H1 (cell line): ENCODE data around the gene MYRIP. TPM values are rescaled to one million over a fixed set of nuclear protein-coding genes. Genes with fewer than 3 reads are reported as not detected.

Experiments used
- CTCF ChIA-PET: fragments of 300-600 bp; sonication (Branson Sonifier 250); formaldehyde crosslinking; loops from one replicate; lab custom pipeline; 2021; ENCODE audit not compliant: partially characterized antibody; lab: Charles Lee
- POLR2A ChIA-PET: fragments of 300-600 bp; sonication (Branson Sonifier 250); formaldehyde crosslinking; loops from one replicate; lab custom pipeline; 2021; ENCODE audit warnings: inconsistent platforms; ENCODE audit not compliant: partially characterized antibody; lab: Charles Lee
- DNase-seq, 2 experiments: peaks; one replicate each; pipeline versions ENCODE4 v3.0.0 to v3.0.0-alpha.2; 2010 to 2022; ENCODE audit warnings: low spot score in 2 of 2, low read depth in 1 of 2, mixed read lengths in 1 of 2
- FAIRE-seq: peaks from 2 replicates; lab custom pipeline; 2011; peaks lifted over from hg19 to GRCh38; lab: Jason Lieb, UNC
- H2AFZ ChIP-seq: 2 replicates; pipeline ENCODE4 v1.8.1; 2012; ENCODE audit warnings: low read length, inconsistent platforms
- H2AK5ac ChIP-seq: 2 replicates; pipeline ENCODE4 v1.6.1; 2013; ENCODE audit warnings: low read depth, low read length
- H2BK120ac ChIP-seq: replicated peaks from 2 replicates; pipeline ENCODE3; 2013; ENCODE audit warnings: low read depth, low read length, inconsistent platforms
- H2BK12ac ChIP-seq: 2 replicates; pipeline ENCODE4 v1.6.1; 2013; ENCODE audit warnings: low read depth, low read length
- H2BK15ac ChIP-seq: 2 replicates; pipeline ENCODE4 v1.6.1; 2013; ENCODE audit warnings: low read length
- H2BK20ac ChIP-seq: 2 replicates; pipeline ENCODE4 v1.6.1; 2013; ENCODE audit warnings: low read length
- H2BK5ac ChIP-seq: 2 replicates; pipeline ENCODE4 v1.6.1; 2013; ENCODE audit warnings: low read depth, low read length
- H3K14ac ChIP-seq: 2 replicates; pipeline ENCODE4 v1.6.1; 2013; ENCODE audit warnings: inconsistent platforms; ENCODE audit not compliant: insufficient read length
- H3K18ac ChIP-seq: 2 replicates; pipeline ENCODE4 v1.6.1; 2013; ENCODE audit warnings: low read length; ENCODE audit errors: extremely low read depth
- H3K23ac ChIP-seq: 2 replicates; pipeline ENCODE4 v1.6.1; 2013; ENCODE audit warnings: inconsistent platforms; ENCODE audit not compliant: insufficient read length
- H3K23me2 ChIP-seq: 2 replicates; pipeline ENCODE4 v1.6.1; 2013; ENCODE audit warnings: low read depth, low read length
- H3K27ac ChIP-seq: 2 replicates; pipeline ENCODE4 v1.6.1; 2011; ENCODE audit warnings: low read depth, low read length, inconsistent platforms
- H3K27me3 ChIP-seq, 4 experiments: replicated peaks in 1 of 4; 1 replicate in 1 of 4; 2 replicates in 3 of 4; pipeline versions ENCODE4 v1.6.1 to v1.8.1; 2011 to 2013; ENCODE audit warnings: low read length in 3 of 4, mild to moderate bottlenecking in 3 of 4, inconsistent platforms in 2 of 4, mixed read lengths in 2 of 4, moderate library complexity in 1 of 4; ENCODE audit not compliant: control insufficient read depth in 3 of 4, insufficient read depth in 3 of 4; ENCODE audit errors: extremely low read depth in 1 of 4
- H3K36me3 ChIP-seq, 4 experiments: 2 replicates each; pipeline versions ENCODE4 v1.6.1 to v1.8.1; 2011 to 2013; ENCODE audit warnings: mild to moderate bottlenecking in 4 of 4, low read length in 3 of 4, moderate library complexity in 2 of 4, control low read depth in 1 of 4, inconsistent platforms in 1 of 4; ENCODE audit not compliant: insufficient read depth in 4 of 4, control insufficient read depth in 2 of 4
- H3K4ac ChIP-seq: replicated peaks from 2 replicates; pipeline ENCODE3; 2013; ENCODE audit warnings: low read length, low read depth, mixed read lengths, inconsistent platforms; ENCODE audit not compliant: insufficient read length
- H3K4me1 ChIP-seq, 4 experiments: replicated peaks in 1 of 4; 1 replicate in 1 of 4; 2 replicates in 3 of 4; pipeline versions ENCODE4 v1.6.1 to v1.8.1; 2011 to 2013; ENCODE audit warnings: low read length in 3 of 4, inconsistent platforms in 2 of 4, mixed read lengths in 1 of 4; ENCODE audit not compliant: insufficient read depth in 4 of 4, control insufficient read depth in 3 of 4
- H3K4me2 ChIP-seq, 2 experiments: 2 replicates each; pipeline versions ENCODE4 v1.6.1 to v1.8.1; 2011 to 2013; ENCODE audit warnings: low read depth in 2 of 2, low read length in 2 of 2, control low read depth in 1 of 2, inconsistent platforms in 1 of 2, mild to moderate bottlenecking in 1 of 2; ENCODE audit not compliant: insufficient read depth in 1 of 2
- H3K4me3 ChIP-seq, 4 experiments: fragments of 200-600, 300-600 bp in 1 of 4; sonication (generic), shearing (Covaris generic), sonication (Bioruptor Twin) in 1 of 4; 2 replicates each; pipeline versions ENCODE4 v1.5.1 to v1.8.1; 2011 to 2016; ENCODE audit warnings: low read length in 4 of 4, low read depth in 3 of 4, control low read depth in 2 of 4, inconsistent platforms in 2 of 4, mild to moderate bottlenecking in 2 of 4, mixed read lengths in 1 of 4, moderate library complexity in 1 of 4; ENCODE audit not compliant: insufficient read depth in 2 of 4; ENCODE audit errors: extremely low read depth in 1 of 4
- H3K56ac ChIP-seq: replicated peaks from 2 replicates; pipeline ENCODE3; 2013; ENCODE audit warnings: low read depth, mild to moderate bottlenecking, mixed read lengths, low read length, inconsistent platforms; ENCODE audit not compliant: insufficient read length
- H3K79me1 ChIP-seq: 2 replicates; pipeline ENCODE4 v1.6.1; 2013; ENCODE audit warnings: low read depth, low read length, control low read depth
- H3K79me2 ChIP-seq, 2 experiments: 2 replicates each; pipeline versions ENCODE4 v1.6.1 to v1.8.1; 2012 to 2013; ENCODE audit warnings: low read length in 2 of 2, mild to moderate bottlenecking in 2 of 2, inconsistent platforms in 1 of 2; ENCODE audit not compliant: insufficient read depth in 2 of 2, control insufficient read depth in 1 of 2
- H3K9ac ChIP-seq, 4 experiments: replicated peaks in 1 of 4; 1 replicate in 1 of 4; 2 replicates in 3 of 4; pipeline versions ENCODE4 v1.6.1 to v1.8.1; 2011 to 2013; ENCODE audit warnings: low read depth in 3 of 4, low read length in 3 of 4, control low read depth in 2 of 4, mild to moderate bottlenecking in 2 of 4, moderate library complexity in 2 of 4, inconsistent platforms in 1 of 4; ENCODE audit errors: extremely low read depth in 1 of 4
- H3K9me3 ChIP-seq, 2 experiments: 2 replicates each; pipeline versions ENCODE4 v1.6.1 to v1.8.1; 2012 to 2013; ENCODE audit warnings: mild to moderate bottlenecking in 2 of 2, moderate library complexity in 2 of 2, control low read depth in 1 of 2, inconsistent platforms in 1 of 2, low read depth in 1 of 2, low read length in 1 of 2, mixed read lengths in 1 of 2; ENCODE audit not compliant: insufficient read depth in 2 of 2
- H4K20me1 ChIP-seq, 2 experiments: replicated peaks in 1 of 2; 2 replicates each; pipeline versions ENCODE3 to v1.8.1; 2011 to 2013; ENCODE audit warnings: inconsistent platforms in 2 of 2, low read length in 2 of 2, mild to moderate bottlenecking in 1 of 2; ENCODE audit not compliant: insufficient read depth in 2 of 2, control insufficient read depth in 1 of 2
- H4K5ac ChIP-seq: 2 replicates; pipeline ENCODE4 v1.6.1; 2013; ENCODE audit warnings: low read length, low read depth, mixed read lengths, inconsistent platforms; ENCODE audit not compliant: insufficient read length
- H4K8ac ChIP-seq: 2 replicates; pipeline ENCODE4 v1.8.0; 2013; ENCODE audit warnings: mild to moderate bottlenecking, moderate library complexity, low read length, inconsistent platforms; ENCODE audit not compliant: insufficient read depth; ENCODE audit errors: extremely low read depth
- H4K91ac ChIP-seq: replicated peaks from 2 replicates; pipeline ENCODE3; 2013; ENCODE audit warnings: low read length, mixed read lengths, inconsistent platforms; ENCODE audit not compliant: insufficient read length
- CBX8 ChIP-seq: fragments of 300-800, 300-1000 bp; sonication (generic); IDR thresholded peaks from 2 replicates; pipeline ENCODE4 v1.7.1; 2016; ENCODE audit warnings: low read depth, low read length, borderline replicate concordance
- CEBPB ChIP-seq: IDR thresholded peaks from 2 replicates; pipeline ENCODE4 v1.6.1; 2012; ENCODE audit warnings: low read depth, low read length
- EP300 ChIP-seq, 2 experiments: IDR thresholded peaks; 1 replicate in 1 of 2; 2 replicates in 1 of 2; pipeline ENCODE4 v1.6.1; 2011 to 2012; ENCODE audit warnings: low read depth in 2 of 2, low read length in 2 of 2, mild to moderate bottlenecking in 2 of 2, borderline replicate concordance in 1 of 2, inconsistent platforms in 1 of 2, moderate library complexity in 1 of 2
- GABPA ChIP-seq: IDR thresholded peaks from 2 replicates; pipeline ENCODE4 v1.6.1; 2011; ENCODE audit warnings: mild to moderate bottlenecking, low read length, moderate library complexity, borderline replicate concordance; ENCODE audit not compliant: insufficient read depth
- GTF2F1 ChIP-seq: IDR thresholded peaks from 2 replicates; pipeline ENCODE4 v1.6.1; 2012; ENCODE audit warnings: low read depth, low read length, improper control_type of control experiment, borderline replicate concordance
- JUN ChIP-seq: IDR thresholded peaks from 2 replicates; pipeline ENCODE4 v1.6.1; 2011; ENCODE audit warnings: low read depth, mild to moderate bottlenecking, improper control_type of control experiment, low read length
- MAFK ChIP-seq: IDR thresholded peaks from 2 replicates; pipeline ENCODE4 v1.6.1; 2012; ENCODE audit warnings: low read depth, mild to moderate bottlenecking, improper control_type of control experiment, low read length
- POLR2A ChIP-seq, 2 experiments: IDR thresholded peaks; 1 replicate in 1 of 2; 2 replicates in 1 of 2; pipeline ENCODE4 v1.6.1; 2011; ENCODE audit warnings: low read depth in 2 of 2, low read length in 2 of 2, mild to moderate bottlenecking in 2 of 2; ENCODE audit errors: control extremely low read depth in 1 of 2
- RFX5 ChIP-seq: IDR thresholded peaks from 2 replicates; pipeline ENCODE4 v1.6.1; 2011; ENCODE audit warnings: low read depth, low read length, improper control_type of control experiment, borderline replicate concordance
- RNF2 ChIP-seq: fragments of 200-900, 300-1000 bp; sonication (generic); IDR thresholded peaks from 2 replicates; pipeline ENCODE4 v1.7.1; 2016; ENCODE audit warnings: borderline replicate concordance, low read depth, mild to moderate bottlenecking, antibody characterized with exemption, low read length; ENCODE audit not compliant: poor library complexity, severe bottlenecking; ENCODE audit errors: missing control alignments
- RXRA ChIP-seq: IDR thresholded peaks from 2 replicates; pipeline ENCODE4 v1.6.1; 2011; ENCODE audit warnings: low read depth, mild to moderate bottlenecking, low read length, moderate library complexity; ENCODE audit not compliant: insufficient read depth
- SIRT6 ChIP-seq: IDR thresholded peaks from one replicate; pipeline ENCODE4 v1.7.1; 2012; ENCODE audit warnings: low read length, inconsistent platforms
- SUZ12 ChIP-seq: fragments of 200-600 bp; sonication (generic); IDR thresholded peaks from 2 replicates; pipeline ENCODE4 v1.6.1; 2012; ENCODE audit warnings: mild to moderate bottlenecking, inconsistent platforms, low read length, moderate library complexity, mixed read lengths
- TAF1 ChIP-seq: IDR thresholded peaks from 2 replicates; pipeline ENCODE4 v1.6.1; 2011; ENCODE audit warnings: mild to moderate bottlenecking, low read depth, low read length
- TCF12 ChIP-seq: IDR thresholded peaks from 2 replicates; pipeline ENCODE4 v1.6.1; 2011; ENCODE audit warnings: low read depth, mild to moderate bottlenecking, low read length
- WGBS, 2 experiments: shearing (Covaris generic) in 1 of 2; methylation state at CpG; one replicate each; pipeline versions ENCODE4 v1.1.6 to v1.1.7; 2013 to 2015; ENCODE audit warnings: low lambda C conversion rate in 2 of 2, mixed read lengths in 2 of 2, inconsistent platforms in 1 of 2, low coverage in 1 of 2, missing lambda C conversion rate in 1 of 2; ENCODE audit not compliant: insufficient replicate concordance in 2 of 2, insufficient coverage in 1 of 2, insufficient read length in 1 of 2; ENCODE audit errors: extremely low coverage in 1 of 2, missing lambda C conversion rate in 1 of 2; 5-methylcytosine and 5-hydroxymethylcytosine counted together
- polyA plus RNA-seq, 7 experiments: library from polyadenylated mRNA; depleted of rRNA in 3 of 7; stranded (reverse) in 5 of 7; unstranded in 2 of 7; fragments of >200 nt in 5 of 7; fragments of 200-250 nt in 2 of 7; gene quantifications; 1 replicate in 5 of 7; 2 replicates in 1 of 7; 4 replicates in 1 of 7; pipeline versions ENCODE4 v1.2.1 to v1.2.3, GENCODE V29; 2011 to 2013; ENCODE audit warnings: missing spikeins in 2 of 7, mixed read lengths in 2 of 7
- total RNA-seq: library from RNA; stranded (reverse); fragmentation: NEBNext Ultra II Directional; extraction: Animal tissue kit (Norgen Biotek cat#: 25700); gene quantifications from 2 replicates; pipeline ENCODE4 v1.2.1, GENCODE V29; 2021

MYRIP gene
- total and polyA plus RNA-seq, 2 of the 8 experiments (the other 6 are each of a cell fraction or from before 2014, with no cell fraction given) = 0.54 to 4.3 TPM

- Histone ChIP-seq H3K18ac (no peak overlapping the region), H3K4ac (no peak overlapping the region), H3K4me3 (no peak overlapping the region), H4K20me1 (no peaks in the 10 kb centered on the region), H3K79me2 (no peaks in the 10 kb centered on the region), H2BK20ac (no peak overlapping the region), H3K23me2 (no peaks in the 10 kb centered on the region; the same call in 1 of the 2 replicates), H3K23ac (no peak overlapping the region), H2AFZ (no peak overlapping the region), H3K27me3 (no peaks in the 10 kb centered on the region), H3K56ac (no peak overlapping the region), H3K4me1 (0 out of 7 replicates have a peak, but pooled peaks cover 0 to 2% (median 0%) of the 10 kb centered on the region in 4 experiments), H4K8ac (no peak overlapping the region), H2BK12ac (no peak overlapping the region), H3K9me3 (no peaks in the 10 kb centered on the region), H2AK5ac (no peak overlapping the region), H3K36me3 (no peaks in the 10 kb centered on the region), H3K9ac (no peak overlapping the region), H4K5ac (no peak overlapping the region), H2BK120ac (no peak overlapping the region), H3K14ac (no peak overlapping the region), H4K91ac (no peak overlapping the region), H3K27ac (no peak overlapping the region), H2BK15ac (no peak overlapping the region), H3K79me1 (no peaks in the 10 kb centered on the region), H3K4me2 (no peak overlapping the region), H2BK5ac (no peak overlapping the region)
- ChIA-PET POLR2A (no interaction called here), CTCF (interaction anchor here (1.0 kb wide), 1 partner anchor 10 kb away, joined by 3 read pairs; no protein-coding TSS in a partner anchor)
- no peak for FAIRE-seq
- 93% methylated on average over 4 of the region's 4 CpGs; no CpG with 5 or more reads in 1 of the 2 experiments for WGBS, 2 experiments
- DNase-seq = no peak
- no peak for TF ChIP-seq GTF2F1
- no peak for TF ChIP-seq RFX5
- no peak for TF ChIP-seq RNF2
- TF ChIP-seq GABPA = no peak
- no peak for TF ChIP-seq MAFK
- TF ChIP-seq RXRA = no peak
- TF ChIP-seq EP300 (IDR thresholded peaks at IDR 0.05; ENCODE audit: borderline replicate concordance in 1 of 2, low read depth in 2 of 2, low read length in 2 of 2) = no peak
- TF ChIP-seq SUZ12 = no peak
- TF ChIP-seq JUN = no peak
- no peak for TF ChIP-seq TCF12
- TF ChIP-seq SIRT6 = no peak
- TF ChIP-seq TAF1 = no peak
- TF ChIP-seq CBX8 = no peak
- TF ChIP-seq CEBPB = no peak
- no peak for TF ChIP-seq POLR2A (IDR thresholded peaks at IDR 0.05; ENCODE audit: control extremely low read depth in 1 of 2, low read depth in 2 of 2, low read length in 2 of 2)
These were observed 170.6 kb downstream of the MYRIP start for GRCh38 chr3:39980058-39980457.
